ENCODE data around the gene SULT4A1. TPM values are rescaled to one million over a fixed set of nuclear protein-coding genes. Genes with fewer than 3 reads are reported as not detected.

SULT4A1 gene
- total and polyA plus RNA-seq, 2 of the 8 experiments (the other 6 are each of a cell fraction or from before 2014, with no cell fraction given): 9.1 to 11.8 TPM

- H3K4me2 ChIP-seq (ENCODE audit: insufficient read depth in 1 of 2, low read depth in 2 of 2, low read length in 2 of 2): no peak overlapping the region
- no peak for DNase-seq (ENCODE audit: low read depth in 1 of 2, low spot score in 2 of 2)
- H2BK20ac ChIP-seq (ENCODE audit: low read length): no peak overlapping the region
- peaks cover 0 to 92% of the 10 kb centered on the region in 2 experiments; a peak in 2 of 4 replicates for H3K79me2 ChIP-seq (ENCODE audit: control insufficient read depth in 1 of 2, insufficient read depth in 2 of 2, low read length in 2 of 2)
- H3K4me3 ChIP-seq (ENCODE audit: extremely low read depth in 1 of 4, insufficient read depth in 2 of 4, low read depth in 3 of 4, low read length in 4 of 4): no peak overlapping the region
- no peak overlapping the region for H3K27ac ChIP-seq (ENCODE audit: low read depth, low read length)
- peaks cover 36% of the 10 kb centered on the region for H3K79me1 ChIP-seq (ENCODE audit: low read depth, low read length)
- H3K56ac ChIP-seq (replicated peaks; ENCODE audit: insufficient read length, low read depth, low read length): no peak overlapping the region
- no peak overlapping the region for H2AK5ac ChIP-seq (ENCODE audit: low read depth, low read length)
- H3K4ac ChIP-seq (replicated peaks; ENCODE audit: insufficient read length, low read depth, low read length): no peak overlapping the region
- CTCF ChIA-PET (ENCODE audit: partially characterized antibody): interaction anchor here (1.3 to 1.7 kb wide), 4 partner anchors 8 to 32 kb away, joined by 3 to 4 read pairs (median 3); no protein-coding TSS in a partner anchor
- no peak overlapping the region for H3K18ac ChIP-seq (ENCODE audit: extremely low read depth, low read length)
- H3K27me3 ChIP-seq (replicated peaks in 1 of 4; ENCODE audit: control insufficient read depth in 3 of 4, extremely low read depth in 1 of 4, insufficient read depth in 3 of 4, low read length in 3 of 4): no peaks in the 10 kb centered on the region; a peak in 2 of 7 replicates
- H2AFZ ChIP-seq (ENCODE audit: low read length): no peak overlapping the region
- peaks cover 13% of the 10 kb centered on the region; the same call in 1 of the 2 replicates for H3K23me2 ChIP-seq (ENCODE audit: low read depth, low read length)
- POLR2A ChIA-PET (ENCODE audit: partially characterized antibody): interaction anchor here (1.8 kb wide), 1 partner anchor 12 kb away, joined by 5 read pairs; no protein-coding TSS in a partner anchor
- no peak overlapping the region for H2BK12ac ChIP-seq (ENCODE audit: low read depth, low read length)
- no peak overlapping the region for H2BK120ac ChIP-seq (replicated peaks; ENCODE audit: low read depth, low read length)
- no peak overlapping the region for H2BK15ac ChIP-seq (ENCODE audit: low read length)
- TF ChIP-seq GTF2F1 (IDR thresholded peaks at IDR 0.05; ENCODE audit: borderline replicate concordance, low read depth, low read length) (no peak), PHF8 (conservative IDR thresholded peaks at IDR 0.05; ENCODE audit: low read depth, low read length) (no peak), SP1 (IDR thresholded peaks at IDR 0.05; ENCODE audit: low read depth, low read length) (no peak)
- no peak overlapping the region for H4K8ac ChIP-seq (ENCODE audit: extremely low read depth, insufficient read depth, low read length)
- no peak overlapping the region for H3K9ac ChIP-seq (replicated peaks in 1 of 4; ENCODE audit: extremely low read depth in 1 of 4, low read depth in 3 of 4, low read length in 3 of 4)
- H2BK5ac ChIP-seq (ENCODE audit: low read depth, low read length): no peak overlapping the region
- peaks cover 0 to 8% of the 10 kb centered on the region in 2 experiments; a peak in 1 of 4 replicates for H3K9me3 ChIP-seq (ENCODE audit: insufficient read depth in 2 of 2, low read depth in 1 of 2, low read length in 1 of 2)
- no peak overlapping the region for H4K91ac ChIP-seq (replicated peaks; ENCODE audit: insufficient read length, low read length)
- H4K5ac ChIP-seq (ENCODE audit: insufficient read length, low read depth, low read length): no peak overlapping the region
- no peak overlapping the region for H3K14ac ChIP-seq (ENCODE audit: insufficient read length)
- peaks cover 7 to 22% (median 10%) of the 10 kb centered on the region in 4 experiments for H3K4me1 ChIP-seq (replicated peaks in 1 of 4; ENCODE audit: control insufficient read depth in 3 of 4, insufficient read depth in 4 of 4, low read length in 3 of 4)
- FAIRE-seq: no peak
- H3K23ac ChIP-seq (ENCODE audit: insufficient read length): no peak overlapping the region
- no peaks in the 10 kb centered on the region; a peak in 1 of 8 replicates for H3K36me3 ChIP-seq (ENCODE audit: control insufficient read depth in 2 of 4, insufficient read depth in 4 of 4, low read length in 3 of 4)
- peaks cover 4 to 13% of the 10 kb centered on the region in 2 experiments for H4K20me1 ChIP-seq (replicated peaks in 1 of 2; ENCODE audit: control insufficient read depth in 1 of 2, insufficient read depth in 2 of 2, low read length in 2 of 2)
These were observed 4.9 kb downstream of the SULT4A1 start for GRCh38 chr22:43857367-43857766.
